ENCODE results near the gene FZR1.
"Not testable (repeated sequence)": the region's sequence is repeated elsewhere in the genome, so short reads cannot be mapped to it uniquely, and the experiment has no call there.

FZR1 gene

DNA sequence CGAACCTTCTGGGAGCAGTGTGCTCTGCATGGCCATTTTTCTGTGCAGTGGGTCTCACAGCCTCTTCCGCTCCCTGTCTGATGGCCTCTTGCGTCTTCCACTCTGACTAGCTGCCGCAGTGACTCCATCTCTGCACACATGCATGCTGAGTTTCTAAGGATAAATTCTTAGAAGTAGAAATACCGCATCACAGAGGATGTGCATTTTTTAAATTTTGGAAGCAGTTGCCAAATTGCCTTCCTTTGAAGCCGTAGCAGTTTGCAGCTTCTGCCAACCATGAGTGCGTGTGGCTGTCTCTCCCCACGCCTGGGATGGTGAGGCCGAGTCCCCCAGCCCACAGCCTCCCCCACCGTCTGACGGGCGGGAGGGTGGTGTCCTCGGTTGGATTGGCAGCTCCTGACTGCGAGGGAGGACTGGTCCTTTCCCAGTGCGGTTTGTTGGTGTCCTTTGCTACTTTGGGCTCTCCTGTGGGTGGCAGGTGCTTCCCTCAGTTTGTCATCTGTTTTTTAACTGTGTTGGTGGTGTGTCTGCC lies 9.8 kb downstream of the FZR1 start:
- DNase-seq = no peak

DNA sequence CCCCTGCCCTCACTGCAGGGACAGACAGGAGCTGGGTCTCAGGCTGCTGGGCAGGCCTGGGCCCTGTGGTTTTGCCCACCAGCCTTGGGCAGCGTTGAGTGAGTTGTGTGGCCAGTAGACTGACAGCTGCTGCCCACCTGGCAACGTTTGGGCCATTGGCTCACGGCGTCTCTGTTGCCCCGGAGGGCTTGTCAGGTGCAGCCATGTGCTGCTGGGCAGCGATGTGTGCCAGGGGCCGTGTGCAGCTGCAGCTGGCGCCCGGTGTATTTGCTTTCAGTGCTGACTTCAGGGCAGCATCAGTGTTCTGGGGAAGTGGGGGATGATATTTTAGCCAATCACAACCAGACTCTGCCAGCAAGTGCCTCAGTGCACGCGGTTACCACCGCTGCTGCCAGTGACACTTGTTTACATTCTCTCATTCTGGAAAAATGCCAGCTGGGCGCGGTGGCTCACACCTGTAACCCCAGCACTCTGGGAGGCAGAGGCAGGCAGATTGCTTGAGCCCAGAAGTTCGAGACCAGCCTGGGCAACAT lies 10.6 kb downstream of the FZR1 start:
- peak; percentile 67 for DNase-seq

DNA sequence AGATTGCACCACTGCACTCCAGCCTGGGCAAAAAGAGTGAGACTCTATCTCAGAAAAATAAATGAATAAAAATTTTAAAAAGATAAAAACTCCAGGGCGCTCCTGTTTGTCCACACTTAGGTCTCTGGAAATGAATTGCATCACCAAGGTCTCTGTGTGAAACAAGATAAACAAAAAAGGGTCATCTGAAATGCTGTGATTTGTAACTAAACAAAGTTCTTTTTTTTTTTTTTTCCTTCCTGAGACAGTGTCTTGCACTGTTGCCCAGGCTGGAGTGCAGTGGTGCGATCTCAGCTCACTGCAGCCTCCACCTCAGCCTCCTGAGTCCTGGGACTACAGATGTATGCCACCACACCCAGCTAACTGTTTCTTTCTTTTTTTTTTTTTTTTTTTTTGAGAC lies 11.5 kb downstream of the FZR1 start:
- DNase-seq = no peak

DNA sequence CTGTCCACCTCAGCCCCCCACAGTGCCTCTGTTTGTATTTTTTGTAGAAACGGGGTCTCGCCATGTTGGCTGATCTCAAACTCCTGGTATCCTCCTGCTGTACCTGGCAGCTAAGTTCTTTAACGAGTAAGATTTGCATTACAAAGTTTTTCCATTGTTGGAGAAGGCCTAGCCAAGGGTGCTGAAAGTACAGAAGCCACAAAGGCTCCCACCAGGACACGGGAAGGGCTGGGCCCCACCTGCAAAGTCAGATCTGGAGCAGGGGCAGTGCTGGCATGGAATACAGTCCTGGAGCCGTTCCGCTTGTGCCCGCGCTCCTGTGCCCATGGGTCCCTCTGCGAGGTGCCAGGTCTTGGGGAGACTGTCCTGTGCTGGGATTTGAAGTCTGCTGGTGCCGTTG lies 12.1 kb downstream of the FZR1 start:
- no peak for DNase-seq

DNA sequence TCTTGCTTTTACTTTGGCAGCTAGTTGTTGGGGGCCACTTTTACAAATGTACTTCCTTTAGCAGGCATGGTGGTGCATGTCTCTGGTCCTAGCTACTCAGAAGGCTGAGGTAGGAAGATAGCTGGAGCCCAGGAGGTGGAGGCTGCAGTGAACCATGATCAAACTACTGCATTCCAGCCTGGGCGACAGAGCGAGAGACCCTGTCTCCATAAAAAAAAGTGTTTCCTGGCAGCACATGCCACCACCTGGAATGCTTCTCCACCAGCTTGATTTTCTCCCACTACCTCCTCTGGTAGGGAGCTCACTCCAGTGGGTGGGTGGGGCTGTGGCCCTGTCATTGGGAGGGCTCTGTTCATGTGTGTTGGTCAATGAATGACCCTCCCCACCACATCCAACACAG lies 12.5 kb downstream of the FZR1 start:
- no peak for DNase-seq

DNA sequence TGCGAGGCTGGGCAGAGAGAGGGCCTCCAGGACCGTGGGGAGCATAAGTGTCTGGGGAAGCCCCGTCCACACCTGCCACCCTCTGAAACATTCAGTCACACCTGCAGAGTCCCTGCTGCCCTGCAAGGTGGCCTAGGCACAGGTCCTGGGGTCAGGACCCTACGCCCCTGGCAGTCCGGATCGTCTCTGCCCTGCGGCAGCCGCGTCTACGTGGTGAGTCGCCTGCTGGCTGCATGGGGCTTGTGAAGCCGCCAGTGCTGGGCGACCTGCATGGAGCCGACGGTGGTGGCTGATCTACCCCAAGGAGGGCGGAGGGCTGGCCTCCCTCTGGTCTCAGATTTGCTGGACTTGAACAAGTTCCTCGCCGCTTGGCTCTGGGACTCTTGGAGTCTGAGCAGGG lies 13.0 kb downstream of the FZR1 start:
- DNase-seq = no peak

DNA sequence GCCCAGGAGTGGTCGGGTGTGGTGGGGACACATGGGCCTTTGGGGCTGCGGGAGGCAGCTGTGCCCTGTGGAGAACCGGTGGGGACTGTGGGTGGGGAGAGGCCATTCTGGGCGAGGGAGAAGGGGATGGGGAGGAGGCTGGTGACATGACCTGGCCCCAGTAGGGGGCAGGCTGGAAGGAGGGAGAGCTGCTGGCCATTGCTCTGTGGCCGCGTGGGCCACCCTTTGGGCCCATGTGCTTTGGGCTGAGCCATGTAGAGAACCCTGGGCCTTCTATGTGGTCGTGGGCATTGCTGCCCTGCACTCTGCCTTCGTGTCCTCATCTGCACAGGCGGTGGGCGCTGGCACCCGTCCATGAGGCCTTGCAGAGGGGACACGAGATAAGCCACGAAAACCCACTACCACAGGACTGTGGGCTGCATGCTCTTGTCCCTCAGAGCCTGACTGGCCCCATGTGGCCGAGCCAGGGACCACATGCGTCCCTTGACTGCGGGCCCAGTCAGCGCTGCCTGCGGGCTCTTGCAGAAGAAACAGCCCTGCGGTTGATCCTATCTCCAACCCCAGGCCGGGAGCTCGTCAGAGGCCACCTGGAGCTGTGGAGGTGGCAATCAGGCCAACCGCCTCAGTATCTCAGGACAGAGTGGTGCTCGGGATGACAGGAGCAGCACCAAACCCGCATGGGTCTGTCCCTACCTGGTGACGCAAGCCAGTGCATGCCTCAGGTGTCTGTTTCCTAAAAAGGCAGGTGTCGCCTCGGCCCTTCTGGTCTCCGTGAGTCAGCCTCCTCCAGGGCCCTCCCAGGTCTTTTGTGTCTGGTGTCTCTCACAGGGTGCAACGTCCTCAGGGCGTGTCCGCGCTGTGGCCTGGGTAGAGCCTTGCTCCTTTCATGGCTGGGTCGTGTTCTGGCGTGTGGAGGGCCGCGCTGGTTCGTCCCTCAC lies 14.3 kb downstream of the FZR1 start:
- no peak for DNase-seq

DNA sequence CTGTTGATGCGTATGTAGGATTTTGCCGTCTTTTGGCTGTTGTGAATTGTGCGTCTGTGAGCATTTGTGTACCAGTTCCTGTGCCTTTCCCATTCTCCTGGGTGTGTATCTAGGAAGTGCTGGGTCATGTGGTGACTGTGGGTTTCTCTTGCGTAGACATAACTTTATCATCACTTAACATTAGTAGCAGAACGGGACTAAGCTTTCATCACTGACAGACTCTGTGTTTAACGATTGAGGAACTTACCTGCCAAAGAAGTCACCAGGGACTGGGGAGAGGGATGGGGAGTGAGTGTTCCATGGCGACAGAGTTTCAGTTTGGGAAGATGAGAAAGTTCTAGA lies 15.0 kb downstream of the FZR1 start:
- no peak for DNase-seq

DNA sequence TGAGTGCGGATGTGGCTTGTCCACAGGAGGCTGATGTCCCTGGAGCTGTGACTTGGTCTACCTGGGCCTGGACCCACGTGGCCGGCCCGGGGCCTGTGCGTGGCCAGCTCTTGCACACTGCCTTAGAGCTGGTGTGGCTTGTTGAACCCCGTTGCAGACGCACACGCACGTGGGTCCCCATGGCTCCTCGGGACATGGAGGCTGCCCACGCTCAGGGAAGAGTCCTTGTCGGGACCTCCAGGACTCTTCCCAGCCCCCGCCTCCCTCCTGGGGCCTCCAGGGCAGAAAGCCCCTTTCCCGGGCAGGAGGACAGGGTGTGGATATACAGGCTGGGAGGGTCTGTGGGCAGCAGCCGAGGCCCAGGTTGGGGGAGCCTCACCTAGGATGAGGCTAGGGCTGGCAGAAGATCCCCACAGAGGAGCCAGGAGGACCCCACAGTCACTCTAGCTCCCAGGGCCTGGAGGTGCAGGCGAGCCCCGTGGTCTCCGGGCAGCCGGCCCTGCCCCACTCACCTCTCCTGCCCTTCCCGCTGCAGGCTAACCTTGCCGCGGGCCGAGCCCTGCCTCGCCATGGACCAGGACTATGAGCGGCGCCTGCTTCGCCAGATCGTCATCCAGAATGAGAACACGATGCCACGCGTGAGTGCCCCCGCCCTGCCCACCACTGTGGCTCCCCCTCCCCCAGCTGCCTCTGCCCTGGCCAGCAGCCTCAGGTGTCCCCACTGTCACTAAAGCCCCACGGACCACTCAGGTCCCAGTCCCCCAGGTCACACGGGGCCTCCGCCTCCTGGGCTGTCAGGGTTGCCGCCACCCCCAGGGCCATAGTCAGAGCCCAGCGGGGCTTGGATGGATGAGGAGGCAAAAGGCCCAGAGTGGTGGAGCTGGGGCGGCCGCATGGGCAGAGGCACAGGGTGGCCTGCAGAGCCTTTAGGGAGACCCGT lies 16.6 kb downstream of the FZR1 start:
- DNase-seq = no peak

DNA sequence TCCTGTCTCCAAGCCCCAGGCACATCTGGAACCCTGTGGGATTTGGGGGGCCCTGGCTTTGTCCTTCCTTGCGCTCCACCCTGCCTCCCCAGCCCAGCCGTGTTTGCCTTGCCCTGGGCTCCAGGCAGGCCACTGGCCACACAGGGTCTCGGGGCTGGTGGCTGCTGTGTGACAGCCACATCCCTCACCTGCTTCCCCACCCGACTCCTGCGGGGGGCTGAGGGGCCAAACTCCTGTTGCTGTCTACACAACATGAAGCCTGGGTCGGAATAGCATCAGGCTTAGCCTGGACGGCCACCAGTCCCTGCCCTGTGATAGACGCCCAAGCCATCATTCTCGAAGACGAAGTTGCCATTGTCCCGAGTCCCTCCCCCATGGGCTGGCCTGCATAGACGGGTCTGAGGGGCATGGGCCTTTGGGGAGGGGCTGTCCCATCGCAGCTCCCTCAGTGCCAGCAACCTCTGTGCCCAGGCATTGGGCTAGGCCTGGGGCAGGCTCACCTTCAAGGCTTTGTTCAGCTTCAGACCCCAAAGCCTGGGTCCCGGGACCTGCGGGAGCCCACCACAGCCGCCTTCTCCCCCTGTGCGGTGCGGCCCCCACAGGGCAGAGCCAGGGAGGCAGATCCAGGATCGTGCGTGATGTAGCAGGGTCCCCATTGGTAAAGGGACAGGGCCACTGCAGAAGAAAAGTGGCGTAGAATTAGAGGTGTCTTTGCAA lies 17.4 kb downstream of the FZR1 start:
- DNase-seq = no peak

DNA sequence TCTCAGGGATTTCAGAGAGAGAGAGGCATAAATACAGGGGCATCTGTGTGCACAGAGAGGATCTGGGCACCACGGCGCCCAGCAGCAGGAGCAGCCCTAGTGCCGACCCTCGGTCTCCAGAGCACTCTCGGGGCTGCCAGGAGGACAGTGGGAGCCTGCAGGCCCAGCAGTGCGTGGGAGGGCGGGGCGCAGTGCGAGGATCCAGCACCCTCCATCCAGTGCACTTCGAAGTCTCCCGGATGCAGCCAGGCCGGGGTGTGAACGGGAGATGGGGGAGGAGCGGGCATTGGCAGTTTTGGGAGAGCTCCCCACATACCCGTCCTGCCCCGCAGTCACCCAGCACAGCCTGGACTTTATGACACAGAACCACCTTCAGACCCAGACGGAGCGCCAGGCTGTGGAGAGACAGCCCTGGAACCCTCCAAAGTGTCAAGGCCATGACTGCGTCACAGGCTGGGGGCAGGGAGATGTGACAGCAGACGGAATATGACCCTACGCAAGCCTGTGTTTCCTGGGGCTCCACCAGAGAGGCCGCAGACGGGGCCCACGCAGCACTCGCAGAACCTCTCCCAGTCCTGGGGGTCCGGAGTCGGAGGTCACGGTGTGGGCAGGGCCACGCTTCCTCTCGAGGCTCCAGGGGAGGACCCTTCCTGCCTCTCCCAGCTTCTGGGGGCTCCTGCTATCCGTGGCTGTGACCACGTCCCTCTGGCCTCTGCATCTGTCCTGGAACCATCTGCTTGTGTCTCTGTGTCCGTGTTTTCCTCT lies 18.1 kb downstream of the FZR1 start:
- DNase-seq = no peak

DNA sequence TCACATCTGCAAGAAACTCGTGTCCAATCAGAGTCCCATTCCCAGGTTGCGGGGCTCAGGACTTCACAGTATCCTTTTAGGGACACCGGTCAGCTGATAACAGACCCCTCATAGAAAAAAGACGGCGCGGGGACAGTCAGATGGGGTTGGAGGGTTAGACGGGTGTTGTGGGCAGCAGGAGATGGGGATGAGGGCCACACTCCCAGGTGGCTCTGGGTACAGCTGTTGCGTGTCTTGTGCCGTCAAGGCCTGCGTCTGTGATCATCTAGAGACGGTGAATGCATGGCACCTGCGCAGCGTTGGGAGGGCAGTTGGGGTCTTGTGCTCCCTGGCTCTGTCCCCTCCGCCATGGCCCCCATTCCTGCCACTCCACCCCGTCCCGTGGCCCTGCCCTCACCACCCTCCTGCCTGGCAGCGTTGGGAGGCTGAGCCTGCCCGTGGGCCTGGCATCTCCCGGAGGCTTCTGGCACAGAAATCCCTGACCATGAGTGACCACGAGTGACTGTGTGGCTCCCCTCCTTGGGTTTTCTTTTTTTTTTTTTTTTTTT lies 18.9 kb downstream of the FZR1 start:
- no peak for DNase-seq

DNA sequence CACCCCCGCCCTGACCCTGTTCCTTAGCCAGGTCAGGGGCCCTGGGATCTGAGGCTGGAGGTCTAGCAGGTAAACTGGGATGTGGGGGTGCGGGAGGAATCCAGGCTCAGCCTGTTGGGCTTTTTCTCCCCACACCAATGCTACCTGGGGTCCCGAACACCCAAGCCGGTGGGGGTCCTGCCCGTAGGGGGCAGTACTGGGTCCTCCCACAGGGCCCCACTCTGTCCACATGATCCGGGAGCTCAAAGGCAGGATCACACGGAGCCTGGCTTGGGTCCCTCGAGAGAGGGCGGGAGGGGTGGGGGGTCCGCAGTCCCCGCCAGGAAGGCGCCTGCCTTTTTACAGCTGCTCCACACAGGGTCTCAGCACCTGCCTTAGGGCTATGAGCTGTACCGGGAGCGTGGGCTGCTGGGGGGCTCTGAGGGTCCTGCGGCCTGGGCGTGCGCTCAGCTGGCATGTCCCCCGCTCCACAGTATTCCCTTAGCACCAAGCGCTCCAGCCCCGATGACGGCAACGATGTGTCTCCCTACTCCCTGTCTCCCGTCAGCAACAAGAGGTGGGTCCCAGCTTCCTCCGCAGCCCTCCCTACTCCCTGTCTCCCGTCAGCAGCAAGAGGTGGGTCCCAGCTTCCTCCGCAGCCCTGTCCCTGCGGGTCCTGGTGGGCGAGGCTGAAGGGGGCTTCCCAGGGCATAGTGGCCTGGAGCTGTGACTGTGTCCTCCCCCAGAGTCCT lies 20.6 kb downstream of the FZR1 start:
- no peak for DNase-seq

DNA sequence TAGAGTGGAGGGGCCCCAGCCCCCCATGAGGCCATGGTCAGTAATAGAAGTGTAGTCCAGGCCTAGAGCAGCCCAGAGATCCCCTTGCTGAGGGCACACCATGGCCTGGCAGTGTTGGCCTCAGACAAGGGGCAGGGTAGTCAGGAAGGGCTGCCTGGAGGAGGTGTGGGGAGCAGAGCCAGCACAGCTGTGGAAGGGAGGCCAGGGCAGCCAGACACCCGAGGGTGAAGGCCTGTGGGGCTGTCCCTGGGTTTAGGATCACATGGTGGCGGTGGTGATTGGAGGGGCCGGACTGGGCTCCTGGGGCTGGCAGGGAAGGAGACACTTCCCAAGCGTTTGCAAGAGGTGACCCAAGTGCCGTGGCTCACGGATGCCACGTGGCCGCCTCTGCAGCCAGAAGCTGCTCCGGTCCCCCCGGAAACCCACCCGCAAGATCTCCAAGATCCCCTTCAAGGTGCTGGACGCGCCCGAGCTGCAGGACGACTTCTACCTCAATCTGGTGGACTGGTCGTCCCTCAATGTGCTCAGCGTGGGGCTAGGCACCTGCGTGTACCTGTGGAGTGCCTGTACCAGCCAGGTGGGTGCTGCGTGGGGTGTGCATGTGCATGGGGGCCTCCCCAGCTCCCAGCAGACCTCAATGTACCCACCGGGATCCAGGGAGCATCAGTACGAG lies 21.3 kb downstream of the FZR1 start:
- DNase-seq = no peak

DNA sequence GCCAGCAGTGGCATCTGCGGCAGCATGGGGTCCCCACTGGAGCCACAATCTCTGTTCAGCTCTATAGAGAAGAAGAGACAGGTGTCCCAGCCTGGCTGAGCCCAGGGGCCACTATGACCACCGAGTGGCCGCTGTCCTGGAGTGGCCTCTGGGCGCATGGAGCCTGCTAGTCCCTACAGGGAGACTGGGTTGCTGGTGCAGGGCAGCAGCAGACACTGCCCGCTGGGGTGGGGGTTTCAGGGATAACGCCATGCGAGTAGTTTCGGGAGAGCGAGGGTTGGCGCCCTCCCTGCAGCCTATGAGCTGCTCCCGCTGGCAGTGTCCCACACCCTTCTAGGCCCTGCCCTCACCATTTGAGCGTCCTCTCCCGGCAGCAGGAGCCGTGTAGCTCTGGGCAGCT lies 22.0 kb downstream of the FZR1 start:
- no peak for DNase-seq

DNA sequence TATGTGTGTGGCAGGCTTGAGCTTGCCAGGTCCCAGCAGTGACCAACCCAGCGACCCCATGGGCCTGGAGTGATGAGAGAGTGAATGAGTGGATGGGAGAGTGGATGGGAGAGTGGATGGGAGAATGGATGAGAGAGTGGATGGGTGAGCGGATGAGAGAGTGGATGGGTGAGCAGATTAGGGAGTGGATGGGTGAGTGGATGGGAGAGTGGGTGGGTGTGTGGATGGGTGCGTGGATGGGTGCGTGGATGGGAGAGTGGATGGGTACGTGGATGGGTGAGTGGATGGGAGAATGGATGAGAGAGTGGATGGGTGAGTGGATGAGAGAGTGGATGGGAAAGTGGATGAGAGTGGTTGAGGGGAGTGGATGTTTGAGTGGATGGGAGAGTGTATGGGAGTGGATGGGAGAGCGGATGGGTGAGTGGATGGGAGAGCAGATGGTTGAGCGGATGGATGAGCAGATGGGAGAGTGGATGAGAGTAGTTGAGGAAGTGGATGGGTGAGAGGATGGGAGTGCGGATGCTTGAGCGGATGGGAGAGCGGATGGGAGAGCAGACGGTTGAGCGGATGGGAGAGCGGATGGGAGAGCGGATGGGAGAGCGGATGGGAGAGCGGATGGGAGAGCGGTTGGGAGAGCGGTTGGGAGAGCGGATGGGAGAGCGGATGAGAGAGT lies 22.6 kb downstream of the FZR1 start:
- DNase-seq = no peak

DNA sequence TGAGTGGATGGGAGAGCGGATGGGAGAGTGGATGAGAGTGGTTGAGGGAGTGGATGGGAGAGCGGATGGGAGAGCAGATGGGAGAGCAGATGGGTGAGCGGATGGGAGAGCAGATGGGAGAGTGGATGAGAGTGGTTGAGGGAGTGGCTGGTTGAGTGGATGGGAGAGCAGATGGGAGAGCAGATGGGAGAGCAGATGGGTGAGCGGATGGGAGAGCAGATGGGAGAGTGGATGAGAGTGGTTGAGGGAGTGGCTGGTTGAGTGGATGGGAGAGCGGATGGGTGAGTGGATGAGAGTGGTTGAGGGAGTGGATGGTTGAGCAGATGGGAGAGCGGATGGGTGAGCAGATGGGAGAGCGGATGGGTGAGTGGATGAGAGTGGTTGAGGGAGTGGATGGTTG lies 23.2 kb downstream of the FZR1 start:
- DNase-seq = not testable (repeated sequence)

DNA sequence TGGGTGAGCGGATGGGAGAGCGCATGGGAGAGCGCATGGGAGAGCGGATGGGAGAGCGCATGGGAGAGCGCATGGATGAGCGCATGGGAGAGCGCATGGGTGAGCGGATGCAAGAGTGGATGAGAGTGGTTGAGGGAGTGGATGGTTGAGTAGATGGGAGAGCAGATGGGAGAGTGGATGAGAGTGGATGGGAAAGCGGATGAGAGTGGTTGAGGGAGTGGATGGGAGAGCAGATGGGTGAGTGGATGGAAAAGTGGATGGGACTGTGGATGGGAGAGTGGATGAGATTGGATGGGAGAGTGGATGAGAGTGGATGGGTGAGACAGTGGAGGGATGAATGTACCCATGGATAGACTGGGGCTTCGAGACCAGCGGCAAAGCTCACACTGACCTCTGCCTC lies 24.3 kb downstream of the FZR1 start:
- DNase-seq = no peak

DNA sequence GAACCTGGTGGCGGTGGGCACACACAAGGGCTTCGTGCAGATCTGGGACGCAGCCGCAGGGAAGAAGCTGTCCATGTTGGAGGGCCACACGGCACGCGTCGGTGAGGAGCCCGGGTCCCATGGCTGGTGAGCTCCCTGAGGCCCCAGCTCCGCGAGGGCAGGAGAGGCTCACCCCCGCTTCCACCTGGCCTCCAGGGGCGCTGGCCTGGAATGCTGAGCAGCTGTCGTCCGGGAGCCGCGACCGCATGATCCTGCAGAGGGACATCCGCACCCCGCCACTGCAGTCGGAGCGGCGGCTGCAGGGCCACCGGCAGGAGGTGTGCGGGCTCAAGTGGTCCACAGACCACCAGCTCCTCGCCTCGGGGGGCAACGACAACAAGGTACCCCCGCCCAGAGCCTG lies 25.6 kb downstream of the FZR1 start:
- no peak for DNase-seq
